NCI-H2227 treated with DMSO at 0.1 percent for 48 hours (cell line): Measurements from ENCODE around the gene LIX1L.
"Not testable (repeated sequence)": the region's sequence is repeated elsewhere in the genome, so short reads cannot be mapped to it uniquely, and the experiment has no call there.

Source experiments
- DNase-seq: peaks from one replicate; lab custom pipeline; 2025; lab: John Stamatoyannopoulos, UW

Gene LIX1L

DNA sequence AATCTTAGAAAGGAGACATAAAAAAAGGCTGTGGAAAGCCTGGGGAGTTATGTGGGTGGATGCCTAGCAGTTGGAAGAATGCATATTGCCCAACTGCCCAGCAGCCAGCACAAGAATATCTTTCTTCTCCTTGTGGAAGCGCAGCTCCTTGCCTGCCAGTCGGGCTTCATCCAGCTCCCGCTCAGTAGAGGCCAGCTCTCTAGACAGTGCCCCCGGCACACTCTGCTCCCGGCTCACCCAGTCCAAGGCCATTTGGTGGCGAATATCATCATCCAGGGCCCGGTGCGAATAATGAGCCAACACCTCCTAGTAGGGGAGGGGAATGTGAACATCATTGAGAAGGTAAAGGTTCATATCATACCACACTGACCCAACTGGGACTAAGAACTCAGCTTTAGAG lies 21.6 kb downstream of the LIX1L start:
- no peak for DNase-seq

DNA sequence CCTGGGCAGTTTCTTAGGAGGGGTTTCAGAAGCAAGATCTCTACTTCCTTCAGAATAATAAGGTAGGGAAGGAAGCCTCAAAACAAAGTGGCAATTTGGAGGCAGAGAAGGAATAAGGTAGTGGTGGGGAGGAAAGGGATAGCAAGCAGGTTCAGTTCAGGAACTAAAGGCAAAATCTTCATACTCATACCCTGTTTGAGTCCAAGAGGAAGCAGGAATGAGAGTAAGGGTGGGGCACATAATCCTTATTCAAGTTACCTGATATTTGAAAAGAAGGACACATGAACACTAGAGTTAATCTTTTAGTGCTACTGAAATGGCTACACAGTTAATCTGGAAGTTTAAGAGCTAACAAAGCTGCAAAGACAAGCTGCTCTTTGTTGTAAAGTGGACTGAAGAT lies 22.1 kb downstream of the LIX1L start:
- DNase-seq: no peak

DNA sequence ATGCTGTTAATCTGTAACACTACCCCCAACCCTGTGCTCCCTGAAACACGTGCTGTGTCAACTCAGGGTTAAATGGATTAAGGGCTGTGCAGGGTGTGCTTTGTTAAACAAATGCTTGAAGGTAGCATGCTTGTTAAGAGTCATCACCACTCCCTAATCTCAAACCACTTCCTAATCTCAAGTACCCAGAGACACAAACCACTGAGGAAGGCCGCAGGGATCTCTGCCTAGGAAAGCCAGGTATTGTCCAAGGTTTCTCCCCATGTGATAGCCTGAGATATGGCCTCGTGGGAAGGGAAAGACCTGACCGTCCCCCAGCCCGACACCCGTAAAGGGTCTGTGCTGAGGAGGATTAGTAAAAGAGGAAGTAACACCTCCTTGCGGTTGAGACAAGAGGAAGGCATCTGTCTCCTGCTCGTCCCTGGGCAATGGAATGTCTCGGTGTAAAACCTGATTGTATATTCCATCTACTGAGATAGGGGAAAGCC lies 25.3 kb downstream of the LIX1L start:
- DNase-seq: not testable (repeated sequence)

DNA sequence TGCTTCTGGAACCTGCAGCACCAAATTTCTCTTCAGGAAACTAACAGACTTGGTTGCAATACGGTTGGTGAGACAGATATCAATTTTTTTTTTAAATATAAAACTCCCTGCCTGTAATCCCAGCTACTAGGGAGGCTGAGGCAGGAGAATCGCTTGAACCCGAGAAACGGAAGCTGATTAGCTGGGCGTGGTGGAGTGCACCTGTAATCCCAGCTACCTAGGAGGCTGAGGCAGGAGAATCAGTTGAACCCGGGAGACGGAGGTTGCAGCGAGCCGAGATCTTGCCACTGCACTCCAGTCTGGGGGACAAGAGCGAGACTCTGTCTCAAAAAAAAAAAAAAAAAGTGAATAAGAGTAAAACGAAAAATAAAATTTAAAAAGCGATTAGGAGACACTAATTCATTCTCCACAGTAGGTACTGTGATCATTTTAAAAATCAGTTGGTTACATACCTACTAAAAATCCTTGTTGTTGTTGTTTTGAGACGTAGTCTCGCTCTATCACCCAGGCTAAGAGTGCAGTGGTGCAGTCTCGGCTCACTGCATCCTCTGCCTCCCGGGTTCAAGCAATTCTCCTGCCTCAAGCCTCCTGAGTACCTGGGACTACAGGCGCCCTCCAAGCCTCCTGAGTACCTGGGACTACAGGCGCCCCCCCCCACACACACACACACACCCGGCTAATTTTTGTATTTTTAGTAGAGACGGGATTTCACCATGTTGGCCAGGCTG lies 29.7 kb downstream of the LIX1L start:
- no peak for DNase-seq

DNA sequence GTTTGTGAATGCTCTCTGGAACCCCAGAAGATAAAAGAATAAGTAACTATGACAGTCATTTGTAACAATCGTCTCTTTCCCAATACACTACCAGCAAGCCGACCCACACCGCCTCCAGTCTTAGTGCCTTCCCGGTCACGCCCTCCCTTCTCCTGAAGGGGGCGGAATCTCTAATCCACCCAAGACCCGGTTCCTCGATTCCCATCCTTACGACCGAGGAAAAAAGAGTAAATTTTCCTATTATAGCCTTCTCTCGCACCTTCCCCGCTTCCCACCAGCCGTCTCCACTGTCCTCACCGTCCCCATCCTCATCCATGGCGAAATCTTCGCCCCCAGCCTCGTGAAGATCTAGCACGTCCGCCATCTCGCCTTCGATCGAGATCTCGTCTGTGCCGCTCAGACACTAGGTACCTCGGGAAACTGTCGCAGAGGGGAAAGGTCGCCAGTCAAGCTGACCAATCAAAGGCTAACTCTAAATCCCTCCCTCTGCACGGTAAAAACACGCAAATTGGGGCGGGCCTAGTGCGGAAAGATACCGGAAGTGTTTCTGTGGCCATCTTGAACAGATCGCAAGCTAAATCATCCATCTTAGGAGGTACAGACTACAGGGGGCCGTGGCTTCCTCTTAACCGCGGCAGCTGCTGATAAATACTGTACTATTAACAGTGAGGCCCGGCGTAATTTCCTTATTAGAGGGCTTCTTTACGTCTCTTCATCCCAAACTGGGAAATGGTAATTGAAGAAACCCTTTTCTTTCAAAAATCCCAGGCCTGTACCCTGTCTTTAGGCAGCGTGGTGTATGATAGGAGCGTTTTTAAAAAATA lies 30.5 kb downstream of the LIX1L start, which contains the start of gene RBM8A:
RBM8A (minus strand) TSS at position 422 of the 824 bp plus-strand sequence; CDS start at position 364, 58 bp downstream.
- peak; percentile 99 for DNase-seq

DNA sequence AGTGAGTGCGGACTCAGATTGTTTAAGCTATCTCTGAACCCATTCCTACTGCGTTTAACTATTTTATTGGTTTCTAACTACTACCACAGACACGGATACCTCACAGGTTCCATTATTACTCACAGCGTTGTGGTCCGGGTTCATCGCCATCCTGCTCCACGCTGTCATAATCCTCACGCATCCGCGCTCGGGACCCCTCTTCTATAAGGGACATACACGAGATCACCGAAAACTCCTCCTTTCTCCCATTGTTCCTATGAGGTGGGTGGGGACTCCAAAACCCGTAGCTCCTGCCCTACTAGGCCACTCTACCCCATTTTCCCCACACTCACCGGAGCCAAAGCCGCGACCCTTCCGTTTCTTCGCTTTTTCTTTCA lies 31.1 kb downstream of the LIX1L start:
- DNase-seq: no peak

DNA sequence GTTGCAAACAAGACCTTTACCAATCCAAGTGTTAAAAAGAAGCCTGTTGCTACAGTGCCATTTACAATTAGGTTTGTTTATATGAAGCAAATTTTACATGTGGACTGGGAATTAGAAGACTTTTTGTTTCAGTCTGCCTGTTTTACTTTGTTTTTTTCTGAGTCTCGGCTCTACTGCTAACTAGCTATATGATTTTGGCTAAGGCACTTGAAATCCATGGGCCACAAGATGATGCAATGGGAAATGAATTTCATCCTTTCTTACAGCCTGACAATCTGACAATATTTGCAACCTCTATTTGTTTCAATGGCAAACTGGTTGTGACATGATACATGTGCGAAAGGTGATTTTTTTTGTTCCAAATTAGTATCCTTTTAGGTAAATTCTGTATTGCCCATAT lies 35.6 kb downstream of the LIX1L start:
- DNase-seq: no peak

DNA sequence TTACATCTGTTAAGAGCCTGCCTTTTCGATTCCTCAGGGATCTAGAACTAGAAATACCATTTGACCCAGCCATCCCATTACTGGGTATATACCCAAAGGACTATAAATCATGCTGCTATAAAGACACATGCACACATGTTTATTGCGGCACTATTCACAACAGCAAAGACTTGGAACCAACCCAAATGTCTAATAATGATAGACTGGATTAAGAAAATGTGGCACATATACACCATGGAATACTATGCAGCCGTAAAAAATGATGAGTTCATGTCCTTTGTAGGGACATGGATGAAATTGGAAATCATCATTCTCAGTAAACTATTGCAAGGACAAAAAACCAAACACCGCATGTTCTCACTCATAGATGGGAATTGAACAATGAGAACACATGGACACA lies 37.5 kb downstream of the LIX1L start:
- DNase-seq: not testable (repeated sequence)

DNA sequence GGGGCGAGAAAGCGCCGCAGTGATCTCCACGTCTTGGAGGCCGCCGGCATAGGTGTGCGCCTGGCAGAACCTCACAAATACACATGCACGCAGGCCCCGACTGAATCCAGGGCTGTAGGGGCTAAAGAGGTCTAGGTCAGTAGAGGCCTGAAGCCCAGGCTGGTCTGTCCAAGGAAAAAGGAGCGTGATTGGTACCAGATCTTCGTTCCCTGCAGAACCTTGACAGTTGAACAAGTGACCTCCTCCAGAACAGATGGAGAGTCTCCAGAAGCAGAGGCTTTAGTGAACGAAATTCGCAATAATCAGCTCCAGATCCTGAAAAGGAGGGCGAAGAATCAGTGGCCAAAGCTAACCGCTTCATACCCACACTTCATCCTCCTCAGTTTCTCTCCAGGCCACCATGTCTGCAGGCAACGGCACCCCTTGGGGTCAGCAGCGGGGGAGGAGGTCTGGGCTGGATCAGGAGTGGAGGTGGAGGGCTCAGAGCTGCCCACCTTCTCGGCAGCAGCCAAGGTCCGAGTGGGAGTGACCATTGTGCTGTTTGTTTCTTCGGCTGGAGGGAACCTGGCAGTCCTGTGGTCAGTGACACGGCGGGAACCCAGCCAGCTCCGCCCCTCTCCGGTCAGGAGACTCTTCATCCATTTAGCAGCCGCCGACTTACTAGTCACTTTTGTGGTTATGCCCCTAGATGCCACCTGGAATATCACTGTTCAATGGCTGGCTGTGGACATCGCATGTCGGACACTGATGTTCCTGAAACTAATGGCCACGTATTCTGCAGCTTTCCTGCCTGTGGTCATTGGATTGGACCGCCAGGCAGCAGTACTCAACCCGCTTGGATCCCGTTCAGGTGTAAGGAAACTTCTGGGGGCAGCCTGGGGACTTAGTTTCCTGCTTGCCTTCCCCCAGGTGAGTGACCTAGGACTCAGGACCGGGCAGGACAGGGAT lies 38.6 kb downstream of the LIX1L start:
- peak; percentile 9 for DNase-seq

DNA sequence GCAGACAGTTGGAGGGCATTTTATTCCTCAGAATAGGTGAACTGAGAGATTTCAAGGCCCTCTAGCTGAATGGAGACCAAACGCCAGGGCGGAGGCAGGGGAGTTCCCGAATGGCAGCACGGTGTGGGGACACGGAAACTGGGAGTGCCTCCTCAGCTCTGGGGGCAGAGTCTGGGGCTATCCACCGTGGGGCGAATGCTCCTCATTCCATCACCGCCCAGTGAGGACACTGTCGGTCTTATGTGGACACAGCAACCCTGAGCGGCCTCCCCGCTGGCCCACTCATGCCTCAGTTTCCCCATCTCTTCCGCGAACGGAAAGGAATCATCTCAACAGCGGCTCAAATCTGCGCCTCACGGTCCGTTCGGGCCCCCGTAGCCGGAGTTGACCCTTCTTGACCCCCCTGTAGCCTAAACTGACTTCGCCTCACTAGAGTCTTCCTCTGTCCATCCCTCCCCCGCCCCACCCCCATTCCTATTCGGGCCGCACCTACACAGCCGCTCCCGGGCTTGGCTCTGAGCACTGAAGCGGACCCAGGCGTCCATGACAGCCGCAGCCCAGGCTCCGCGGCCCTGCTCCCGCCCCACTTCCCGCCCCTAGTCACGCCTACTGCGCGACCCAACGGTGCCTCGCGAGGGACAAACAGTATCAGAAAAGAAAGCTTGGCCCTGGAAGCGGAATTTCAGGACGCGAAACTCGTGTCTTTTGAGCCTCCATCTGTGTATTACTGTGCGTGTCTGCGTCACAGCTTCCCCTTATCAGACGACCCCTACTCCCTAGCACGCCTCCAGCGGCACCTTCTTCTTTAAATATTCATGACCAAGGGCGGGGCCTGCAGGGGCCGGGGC lies 39.4 kb downstream of the LIX1L start, which contains the start of gene PEX11B:
PEX11B (minus strand) TSS at position 574 of the 848 bp plus-strand sequence; CDS start at position 545, 29 bp downstream.
- peak; percentile 87 for DNase-seq

DNA sequence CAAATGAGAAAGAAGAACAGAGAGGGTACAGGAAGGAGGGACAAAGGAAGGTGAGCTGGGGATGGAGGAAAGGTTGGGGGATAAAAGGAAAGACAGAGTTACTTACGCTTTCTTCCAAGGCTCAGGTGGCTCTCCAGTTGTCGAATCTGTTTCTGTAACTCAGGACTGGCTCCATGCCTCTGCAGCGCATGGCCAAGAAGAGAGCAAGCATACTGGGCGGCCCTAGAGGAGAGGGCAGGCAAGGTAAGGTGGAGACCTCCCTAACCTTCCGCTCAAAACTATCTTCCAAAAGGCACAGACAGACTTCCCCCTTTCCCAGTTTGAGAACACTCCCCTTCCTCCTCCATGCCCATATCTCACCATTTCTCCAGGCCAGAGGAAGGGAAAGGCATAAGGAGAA lies 40.2 kb downstream of the LIX1L start:
- DNase-seq: no peak

DNA sequence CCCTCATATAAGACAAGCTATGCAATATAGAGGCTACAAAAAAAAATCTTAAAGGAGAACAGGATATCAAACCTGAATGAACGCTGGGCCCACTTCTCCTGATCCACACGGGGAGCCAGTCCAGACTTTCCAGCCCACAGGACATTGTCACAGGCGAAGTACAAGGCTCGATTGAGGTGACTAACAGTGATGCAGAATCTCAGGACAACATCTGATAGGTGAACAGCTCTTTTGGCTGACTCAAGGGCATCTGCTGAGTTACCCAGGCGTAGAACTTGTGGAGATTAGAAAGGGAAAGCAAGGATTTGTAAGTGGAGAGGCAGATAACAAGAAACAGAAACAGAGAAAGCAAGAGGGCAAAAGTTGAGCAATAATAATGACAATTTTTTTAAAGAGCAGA lies 41.1 kb downstream of the LIX1L start:
- DNase-seq: no peak

DNA sequence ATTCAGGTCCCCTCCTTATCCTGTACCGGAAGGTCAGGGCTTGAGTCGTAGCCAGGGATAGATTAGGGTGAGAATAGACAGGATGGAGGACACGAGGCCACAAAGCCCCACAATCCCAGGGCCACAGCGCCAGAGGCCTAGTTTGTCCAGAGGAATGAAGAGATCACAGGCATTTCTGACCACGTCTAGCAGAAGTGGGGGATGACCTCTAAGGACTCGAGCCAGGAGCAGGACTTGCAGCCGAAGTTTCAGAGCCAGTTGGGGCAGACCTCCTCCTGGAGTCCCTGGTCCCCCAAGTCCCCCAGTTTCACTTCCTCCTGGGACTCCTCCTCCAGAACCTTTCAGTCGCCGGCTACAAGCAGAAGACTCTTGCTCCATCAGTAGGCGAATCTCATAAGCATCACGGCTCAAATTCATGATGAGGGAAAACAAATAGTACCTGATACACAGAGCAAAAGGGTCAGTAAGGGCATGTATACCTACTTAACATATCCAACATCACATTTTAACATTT lies 45.6 kb downstream of the LIX1L start:
- no peak for DNase-seq

DNA sequence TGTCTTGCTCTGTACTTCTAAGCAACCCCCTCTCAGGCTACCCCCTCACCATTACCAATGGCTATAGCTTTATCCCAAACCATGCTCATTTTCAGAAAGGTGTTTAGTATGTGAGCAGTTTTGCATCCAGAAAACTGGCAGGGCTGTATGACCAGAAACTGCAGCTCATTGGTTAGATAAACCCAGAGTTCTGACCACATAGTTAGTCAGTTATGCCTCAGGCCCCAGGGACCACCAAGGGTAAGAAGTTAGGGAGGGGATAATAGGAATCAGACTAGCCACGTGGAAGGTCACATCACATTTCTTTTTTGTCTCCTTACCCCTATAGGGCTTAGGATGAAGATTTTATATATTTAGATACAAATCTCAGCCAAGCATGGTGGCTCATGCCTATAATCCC lies 49.2 kb downstream of the LIX1L start:
- DNase-seq: no peak

DNA sequence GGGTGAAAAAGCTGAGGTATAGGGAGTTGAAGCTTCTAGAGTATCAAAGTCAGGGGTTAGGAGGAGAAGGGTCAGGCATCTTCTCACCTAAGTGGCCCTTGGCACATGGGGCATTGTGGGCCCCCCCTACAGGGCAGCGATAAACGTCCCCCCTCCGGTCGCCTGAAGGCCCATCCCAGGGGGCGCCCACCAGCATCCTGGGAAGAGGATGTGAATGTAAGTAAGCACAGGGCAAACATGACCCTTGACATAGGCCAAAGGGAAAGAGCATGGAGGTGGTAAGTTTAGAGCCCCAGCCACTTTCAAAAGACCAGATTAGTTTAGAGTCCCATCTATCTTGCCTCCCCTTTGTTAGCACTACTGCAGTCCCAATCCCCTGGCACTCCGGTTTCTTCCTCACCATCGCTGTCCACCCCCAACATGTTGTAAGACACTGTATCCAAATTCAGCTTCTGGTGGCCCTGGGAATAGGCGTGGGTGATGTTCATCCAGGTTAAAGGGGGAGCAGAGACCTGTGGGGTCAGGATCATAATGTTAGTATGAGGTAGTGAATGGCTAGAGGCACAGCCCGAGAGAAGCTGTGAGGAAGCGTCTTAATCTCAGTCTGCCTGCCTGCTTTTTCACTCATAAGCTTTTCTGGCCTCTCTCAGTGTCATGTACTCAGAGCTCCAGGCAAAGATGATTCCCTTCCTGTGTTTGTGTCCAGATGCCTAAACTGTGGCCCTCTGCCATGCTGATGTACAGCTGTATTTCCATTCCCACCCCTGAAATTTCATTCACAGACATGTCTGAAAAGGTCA lies 50.7 kb downstream of the LIX1L start:
- no peak for DNase-seq

DNA sequence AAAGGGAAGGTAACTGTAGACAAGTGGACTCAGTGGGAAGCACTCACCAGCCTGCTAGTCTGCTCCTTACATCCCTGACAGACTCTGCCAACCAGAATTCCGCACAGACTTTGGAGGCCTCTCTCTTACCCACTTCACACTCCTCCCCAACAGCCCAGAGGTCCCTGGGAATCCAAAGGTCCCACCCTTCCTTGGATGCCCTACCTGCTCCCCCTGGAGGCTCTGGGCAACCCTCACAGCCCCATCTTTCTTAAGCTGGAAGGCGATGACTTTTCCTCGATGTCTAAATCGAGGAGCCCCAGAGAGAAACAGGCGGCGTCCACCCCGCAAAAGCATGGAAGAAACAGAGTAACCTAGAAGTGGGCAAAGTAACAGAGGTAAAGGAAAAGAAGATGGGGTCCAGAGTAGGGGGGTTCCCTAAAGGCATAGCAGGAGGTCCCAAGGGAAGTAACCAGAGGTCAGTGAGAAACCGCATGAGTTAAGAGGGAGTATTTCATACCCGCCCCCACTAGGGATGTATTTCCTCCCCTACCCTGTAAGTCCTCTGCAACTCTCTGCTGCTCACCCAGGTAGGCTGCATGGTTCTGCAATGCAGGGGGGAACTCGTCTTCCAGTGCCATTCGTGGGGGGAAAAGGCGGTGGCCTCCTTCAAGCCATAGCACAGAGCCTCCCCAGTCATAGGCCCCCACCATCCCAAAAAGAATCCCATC lies 56.4 kb downstream of the LIX1L start:
- no peak for DNase-seq

DNA sequence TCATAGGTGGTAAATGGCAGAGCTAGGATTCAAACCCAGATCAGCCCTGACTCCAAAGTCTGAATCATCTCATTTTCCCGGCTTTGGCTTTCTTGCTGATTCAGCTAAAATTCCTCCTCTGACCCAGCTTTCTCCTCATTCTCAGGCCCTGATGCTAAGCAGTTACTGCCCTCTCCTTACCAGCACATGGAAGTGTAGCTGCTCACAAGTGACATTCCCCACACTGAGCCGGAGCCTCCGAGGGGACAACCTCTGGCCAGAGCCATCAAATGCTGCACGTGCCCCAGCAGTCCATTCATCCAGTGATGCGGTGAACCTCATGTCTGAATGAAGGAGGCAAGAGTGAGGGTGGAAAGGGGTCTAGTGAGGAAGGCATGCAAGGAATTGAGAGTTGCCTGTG lies 59.1 kb downstream of the LIX1L start:
- DNase-seq: no peak

DNA sequence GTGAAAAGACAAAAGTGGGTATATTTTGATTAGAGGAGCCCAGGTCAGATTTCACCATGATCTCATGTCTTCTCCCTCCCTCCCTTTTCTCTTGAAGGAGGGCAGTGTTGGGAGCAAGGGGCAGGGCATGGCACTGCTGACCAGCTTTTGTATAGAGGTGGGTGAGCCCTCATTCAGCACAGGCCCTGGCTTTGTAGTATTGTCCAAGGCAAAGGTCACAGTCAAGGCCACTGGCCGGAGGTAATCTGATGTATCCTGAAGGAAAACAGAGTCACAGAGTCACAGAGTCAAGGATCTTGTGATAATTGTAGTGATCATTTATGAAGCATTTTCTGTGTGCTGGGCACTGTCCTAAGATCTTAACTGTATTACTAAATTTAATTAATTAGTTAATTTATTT lies 59.8 kb downstream of the LIX1L start:
- no peak for DNase-seq

DNA sequence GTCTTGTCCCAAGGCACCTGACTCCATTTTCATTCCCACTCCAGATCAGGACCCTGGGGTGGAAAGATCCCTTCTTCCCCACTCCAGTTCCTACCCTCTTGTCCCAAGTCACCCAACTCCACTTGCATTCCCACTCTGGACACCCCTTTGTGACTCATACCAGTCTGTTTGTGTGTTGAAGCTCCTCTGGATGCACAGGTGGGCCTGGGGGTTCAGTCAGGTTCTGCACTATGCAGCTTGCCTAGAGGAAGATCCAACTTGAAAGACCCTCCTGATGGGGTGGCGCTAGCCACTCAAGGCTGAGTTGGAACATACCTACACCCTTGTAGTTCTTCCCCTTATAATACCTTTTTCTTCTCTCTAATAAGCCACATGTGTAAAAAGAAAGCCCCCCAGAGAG lies 62.3 kb downstream of the LIX1L start:
- no peak for DNase-seq
